Thyroid gland (tissue), 4 donors: Measurements from ENCODE around the gene TRAK1.

Experiments used
- CTCF ChIP-seq, 6 experiments: fragments of 200-600 bp in 3 of 6; fragments of 450-650 bp in 3 of 6; sonication (generic) in 3 of 6; IDR thresholded peaks; one replicate each; pipeline ENCODE4 v1.5.1; 2016 to 2019; ENCODE audit warnings: antibody characterized with exemption in 6 of 6, mild to moderate bottlenecking in 2 of 6, inconsistent platforms in 1 of 6, moderate library complexity in 1 of 6
- POLR2A ChIP-seq, 2 donors: fragments of 450-650 bp; IDR thresholded peaks; one replicate each; pipeline ENCODE4 v1.6.1; 2017; ENCODE audit warnings: antibody characterized with exemption in 2 of 2, mild to moderate bottlenecking in 2 of 2, moderate library complexity in 1 of 2

GRCh38 chr3:42269647-42270046 lies 178.5 kb downstream of the TRAK1 start:
- TF ChIP-seq CTCF (IDR thresholded peaks at IDR 0.05) = no peak
- no peak for TF ChIP-seq POLR2A (IDR thresholded peaks at IDR 0.05)
